ENCODE results near the gene IRAK1.

The IRAK1 gene

DNA sequence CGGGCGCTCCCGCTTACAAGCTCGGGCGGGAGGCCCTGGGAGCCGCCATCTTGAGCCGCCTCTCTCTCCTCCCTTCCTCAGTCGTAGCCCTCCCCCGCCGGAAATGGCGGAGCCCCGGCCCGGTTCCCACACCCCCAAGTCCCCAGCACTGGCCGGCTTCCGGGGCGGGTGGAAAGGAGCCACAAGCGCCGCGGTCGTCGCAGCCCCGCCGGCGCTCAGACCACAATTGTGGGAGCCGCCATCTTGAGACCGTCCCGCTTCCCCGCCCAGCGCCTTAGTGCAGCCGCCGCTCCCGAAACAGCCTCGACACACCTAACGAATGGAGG lies 48.6 kb downstream of the IRAK1 start:
- DNase-seq (ENCODE audit: low read depth), result no peak

DNA sequence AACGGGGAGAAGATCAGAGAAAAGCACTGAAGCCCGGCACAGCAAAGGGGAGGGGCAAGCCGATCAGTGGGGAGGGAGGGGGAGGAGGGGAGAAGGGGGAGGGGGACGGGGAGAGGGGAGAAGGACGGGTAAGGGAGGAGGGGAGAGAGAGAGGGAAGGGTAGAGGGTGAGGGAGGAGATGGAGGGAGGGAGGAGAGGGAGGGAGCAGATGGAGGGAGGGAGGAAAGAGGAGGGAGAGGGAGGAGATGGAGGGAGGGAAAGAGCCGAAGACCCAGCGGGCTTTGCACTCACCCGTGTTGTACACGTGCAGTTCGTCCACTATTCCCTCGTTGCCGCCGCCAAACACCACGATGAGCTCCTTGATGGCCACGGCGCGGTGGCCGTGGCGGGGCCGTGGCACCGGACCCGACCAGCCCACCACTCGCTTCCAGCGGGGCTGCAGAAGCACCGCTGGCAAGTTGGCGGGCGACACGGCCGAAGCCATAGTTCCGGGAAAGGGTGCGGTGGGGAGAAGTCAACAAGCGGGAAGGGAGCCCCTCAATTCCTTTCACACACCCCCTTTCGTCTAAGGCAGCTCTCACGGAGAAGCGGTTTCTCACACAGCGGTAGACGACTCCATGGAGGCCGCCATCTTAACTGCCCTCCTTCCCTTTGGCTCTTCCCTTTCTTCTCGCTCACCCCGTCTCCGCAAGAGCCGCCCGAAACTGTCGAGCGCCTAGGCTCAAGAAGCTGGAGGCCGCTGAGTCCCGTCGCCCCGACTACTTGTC lies 49.2 kb downstream of the IRAK1 start:
- no peak for DNase-seq (ENCODE audit: low read depth)

DNA sequence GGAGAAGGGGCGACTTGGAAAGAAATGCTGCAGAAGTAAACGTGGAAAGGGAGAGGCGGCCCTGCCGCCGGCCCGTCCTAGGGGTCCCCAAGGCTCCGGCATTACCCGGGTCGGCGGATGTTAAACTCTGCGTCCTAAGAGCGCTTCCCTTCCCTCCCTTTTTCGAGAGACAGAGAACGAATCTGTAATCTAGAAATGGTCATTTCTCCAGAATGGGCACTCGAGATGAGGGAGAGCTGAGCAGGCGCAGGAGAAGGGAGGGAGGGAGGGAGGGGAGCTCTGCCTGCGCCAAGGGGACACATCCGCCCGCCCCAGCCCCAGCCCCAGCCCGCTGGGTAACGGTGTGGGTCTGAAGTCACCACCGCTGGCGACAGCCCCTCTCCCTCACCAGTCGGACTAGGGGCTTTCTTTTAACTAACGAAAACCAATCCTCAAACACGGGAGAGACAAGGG lies 49.8 kb downstream of the IRAK1 start:
- DNase-seq (ENCODE audit: low read depth), result no peak

DNA sequence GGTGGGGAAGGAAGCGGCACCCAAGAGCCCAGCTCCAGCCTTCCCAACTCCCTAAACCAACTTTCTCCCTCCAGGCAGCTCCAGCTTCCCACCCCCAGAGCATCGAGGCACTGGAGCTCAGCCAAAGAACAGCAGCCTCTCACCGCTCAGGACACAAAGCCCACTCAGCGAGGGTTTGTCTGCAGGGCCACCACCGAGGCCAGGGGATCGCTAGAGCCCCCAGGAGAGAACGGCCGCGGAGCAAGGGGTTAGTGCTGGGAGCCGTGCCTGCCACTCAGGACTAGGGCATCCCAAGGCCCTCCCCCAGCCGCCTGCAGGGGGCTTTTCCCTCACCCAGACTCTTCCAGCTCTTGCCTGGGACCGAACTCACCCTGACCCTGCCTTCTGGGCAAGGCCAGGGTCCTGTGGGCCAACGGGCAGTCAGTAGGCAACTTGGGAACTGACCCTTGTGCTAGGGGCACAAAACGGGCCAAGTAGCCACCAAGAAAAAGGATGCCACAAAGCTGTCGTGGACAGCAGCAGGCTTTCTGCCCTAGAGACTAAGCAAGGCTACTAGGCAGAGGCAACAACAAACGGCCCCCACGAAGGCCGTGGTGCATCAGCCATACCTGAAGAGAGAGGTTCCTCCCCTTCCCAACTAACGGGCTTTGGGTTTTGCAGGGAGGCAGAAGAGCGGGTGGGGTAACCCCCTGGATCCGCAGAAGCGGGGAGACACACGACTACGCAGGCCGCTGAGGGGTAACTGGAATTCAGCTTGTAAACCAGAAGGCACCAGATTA lies 50.4 kb downstream of the IRAK1 start:
- DNase-seq (ENCODE audit: low read depth), result no peak

DNA sequence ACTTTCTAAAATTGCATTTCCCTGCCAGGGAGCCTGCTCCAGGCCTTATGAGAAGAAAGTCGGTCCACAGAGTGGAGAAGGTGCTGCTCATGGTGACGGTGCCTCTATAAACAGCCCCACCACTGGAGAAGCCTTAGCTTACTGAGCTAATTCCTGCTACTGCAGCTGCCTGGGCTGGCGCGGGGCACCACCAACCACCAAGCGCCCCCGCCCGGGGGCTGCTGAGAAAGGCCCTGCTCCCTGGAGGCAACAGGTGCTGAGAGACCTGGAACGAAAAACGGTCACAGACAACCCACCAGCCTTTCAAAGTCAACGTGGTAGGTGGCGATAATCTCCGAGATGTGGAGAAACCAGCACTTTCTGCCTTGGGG lies 51.0 kb downstream of the IRAK1 start:
- no peak for DNase-seq (ENCODE audit: low read depth)

DNA sequence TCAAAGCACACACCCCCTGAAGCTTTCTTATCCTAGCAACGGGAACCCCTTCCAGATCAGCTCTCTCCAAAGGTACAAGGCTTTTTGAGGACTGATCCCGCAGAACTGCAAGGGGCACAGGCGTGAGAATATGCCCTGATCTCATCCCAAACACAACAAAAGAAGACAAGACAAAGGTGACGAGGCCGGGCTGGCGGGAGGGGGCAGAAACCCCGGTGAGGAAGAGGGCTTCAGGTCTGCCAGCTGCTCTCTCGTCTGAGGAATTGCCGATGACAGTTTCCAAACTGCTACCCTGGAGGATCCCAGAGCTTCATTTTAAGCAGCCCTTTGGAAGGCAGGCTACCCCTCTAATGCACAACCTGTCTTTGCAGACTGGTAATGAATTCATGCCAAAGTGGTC lies 51.4 kb downstream of the IRAK1 start:
- no peak for DNase-seq (ENCODE audit: low read depth)

DNA sequence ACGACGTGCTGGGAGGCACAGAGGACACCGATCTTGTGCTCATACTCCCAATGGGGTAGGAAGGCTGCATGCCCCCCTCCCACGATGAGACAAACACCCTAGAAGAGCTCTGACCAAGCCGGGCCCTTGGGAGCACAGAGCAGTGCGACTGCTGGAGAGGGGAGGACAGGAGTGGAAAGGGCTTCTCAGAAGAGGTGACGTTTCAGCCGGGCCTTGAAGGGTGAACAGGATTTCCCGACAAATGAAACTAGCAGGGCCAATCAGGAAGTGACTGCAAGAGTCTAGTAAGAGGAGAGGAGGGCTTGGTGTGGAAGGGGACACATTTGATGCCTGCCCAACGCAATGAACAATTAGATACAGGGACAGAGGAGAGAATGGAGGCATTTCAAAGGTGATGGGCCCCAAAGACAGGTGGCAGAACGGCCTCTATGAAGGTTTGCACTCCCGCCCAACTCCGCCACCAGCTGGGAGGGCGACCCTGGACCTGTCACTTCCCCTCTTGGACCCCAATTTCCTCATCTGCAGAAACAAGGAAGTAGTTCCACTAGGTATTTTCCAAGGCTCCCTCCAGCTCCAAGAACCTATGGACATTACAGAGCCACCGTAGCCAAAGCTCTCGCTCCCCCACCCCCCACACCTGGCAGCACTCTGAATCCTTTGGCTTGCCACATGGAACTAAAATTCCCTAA lies 52.0 kb downstream of the IRAK1 start:
- no peak for DNase-seq (ENCODE audit: low read depth)

DNA sequence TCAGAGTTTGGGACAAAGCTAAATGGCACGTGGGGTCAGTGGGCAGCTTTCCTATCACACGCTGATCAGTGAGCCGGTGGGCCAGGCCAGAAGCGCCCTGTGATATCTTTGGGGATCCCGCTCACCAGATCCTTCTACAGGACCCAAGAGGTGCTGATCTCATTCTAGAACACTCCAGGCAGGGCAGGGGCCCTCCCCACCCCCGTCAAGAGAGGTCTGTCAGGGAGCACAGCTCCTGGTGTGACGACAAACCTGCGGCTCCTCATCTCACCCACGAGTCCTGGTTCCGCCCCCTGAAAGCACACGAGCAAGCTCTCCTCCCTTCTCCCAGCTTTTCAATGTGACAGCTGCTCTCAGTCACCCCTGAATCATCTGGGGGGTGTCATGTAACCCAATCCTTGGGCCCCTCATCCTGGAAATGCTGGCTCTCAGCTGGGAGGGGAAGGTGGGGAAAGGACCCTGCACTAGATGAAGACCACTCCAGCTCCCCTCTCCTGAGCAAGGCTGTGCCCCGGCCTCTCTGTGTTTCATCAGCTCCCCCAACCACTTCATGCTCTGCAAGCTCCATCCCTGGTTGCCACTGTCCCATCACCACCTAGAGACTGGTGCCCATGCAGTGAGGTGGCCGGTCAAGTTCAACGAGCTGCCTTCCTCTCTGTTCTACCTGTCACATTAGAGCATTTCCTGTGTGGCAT lies 52.7 kb downstream of the IRAK1 start:
- DNase-seq (ENCODE audit: low read depth), result no peak

DNA sequence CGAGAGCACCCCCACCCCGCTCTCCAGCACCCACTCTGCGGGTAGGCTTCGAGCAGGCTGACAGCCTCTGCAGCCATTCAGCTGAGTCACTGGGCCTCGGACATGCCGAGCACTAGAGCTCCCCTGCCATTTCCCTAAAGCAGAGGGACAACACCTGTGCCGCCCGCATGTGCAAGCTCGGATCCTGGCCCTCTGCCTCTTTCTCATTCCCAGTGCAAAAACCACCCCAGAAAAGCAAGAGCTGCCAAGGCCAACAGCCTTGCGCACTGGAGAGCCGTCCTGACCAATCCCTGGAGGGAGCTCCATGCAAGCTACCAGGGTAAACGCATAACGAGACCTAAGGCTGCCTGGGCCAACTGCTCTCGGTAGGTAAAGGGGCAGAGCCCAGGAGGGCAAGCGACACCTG lies 53.4 kb downstream of the IRAK1 start:
- DNase-seq (ENCODE audit: low read depth), result no peak

DNA sequence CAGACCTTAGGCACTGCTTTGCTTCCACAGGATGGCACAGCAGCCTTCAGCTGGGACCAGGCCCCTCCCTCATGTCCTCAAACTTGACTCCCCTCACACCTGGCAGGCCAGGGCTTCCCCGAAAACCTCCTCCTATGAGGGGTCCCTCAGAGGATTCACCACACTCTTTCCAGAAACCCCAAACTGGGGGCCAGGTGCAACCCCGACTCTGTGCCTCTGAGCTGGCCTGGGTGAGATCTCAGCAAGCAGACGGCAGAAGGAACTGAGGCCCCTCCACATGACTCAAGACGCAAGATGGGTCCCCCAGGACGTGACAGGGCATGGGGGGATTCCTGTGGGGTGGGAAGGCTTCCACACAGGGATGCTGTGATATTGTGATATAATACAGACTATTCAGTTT lies 54.3 kb downstream of the IRAK1 start:
- DNase-seq (ENCODE audit: low read depth), result no peak

DNA sequence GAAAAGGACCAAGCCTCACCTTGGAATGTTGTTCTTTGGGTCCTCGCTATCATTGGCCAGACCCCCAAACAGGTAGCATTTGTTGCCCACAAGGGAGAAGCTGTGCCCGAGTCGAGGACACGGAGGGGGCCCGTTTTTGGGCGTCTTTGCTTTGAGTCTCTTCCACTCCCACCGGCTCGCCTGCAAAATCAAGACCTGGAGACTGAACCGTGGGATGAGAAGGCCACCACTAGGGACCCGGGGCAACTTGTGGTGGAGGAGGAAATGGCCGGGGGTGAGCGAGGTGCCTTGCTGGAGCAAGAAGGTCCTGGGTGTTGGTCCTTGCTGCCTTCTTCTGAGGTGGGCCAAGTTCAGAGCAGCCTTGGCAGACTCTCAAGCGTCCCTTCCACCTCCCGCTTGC lies 55.6 kb downstream of the IRAK1 start:
- DNase-seq (ENCODE audit: low read depth), result no peak

DNA sequence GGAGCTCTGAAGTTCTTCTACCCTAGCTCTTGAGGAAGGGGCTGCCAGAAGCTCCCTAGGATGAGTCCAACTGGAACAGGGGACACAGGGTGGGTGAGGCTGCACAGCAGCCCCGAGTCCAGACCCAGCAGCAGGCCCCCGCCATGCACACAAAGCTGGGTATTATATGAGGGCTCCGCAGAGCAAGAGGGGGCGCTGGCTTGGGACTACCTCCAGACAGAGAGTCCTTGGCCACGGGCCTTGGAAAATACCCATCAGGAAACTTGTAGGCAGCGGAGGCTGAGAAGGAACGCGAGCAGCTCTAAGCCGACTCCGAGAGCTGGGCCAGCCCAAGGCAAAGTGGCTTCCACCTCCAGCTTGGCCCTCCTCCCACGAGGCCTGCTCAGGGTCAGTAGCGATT lies 56.2 kb downstream of the IRAK1 start:
- DNase-seq (ENCODE audit: low read depth), result no peak

DNA sequence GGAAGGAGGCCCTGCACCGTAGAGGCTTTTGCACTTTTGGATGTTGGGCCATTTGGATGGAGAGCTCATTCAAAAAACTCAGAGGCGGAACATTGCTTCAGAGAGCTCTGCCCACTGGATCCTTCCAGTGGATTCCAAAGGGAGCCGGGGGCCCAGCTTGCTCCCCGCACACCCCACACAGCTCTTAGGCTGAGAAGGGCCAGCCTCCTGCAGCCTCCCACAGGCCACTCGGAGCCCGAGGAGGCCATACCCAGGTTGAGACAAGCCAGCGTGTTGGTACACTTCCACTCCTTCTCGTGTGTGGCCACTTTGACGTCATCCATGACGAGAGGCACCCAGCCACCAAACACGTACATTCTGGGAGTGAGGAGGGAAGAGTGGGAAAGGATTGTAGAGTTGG lies 58.4 kb downstream of the IRAK1 start:
- no peak for DNase-seq (ENCODE audit: low read depth)

DNA sequence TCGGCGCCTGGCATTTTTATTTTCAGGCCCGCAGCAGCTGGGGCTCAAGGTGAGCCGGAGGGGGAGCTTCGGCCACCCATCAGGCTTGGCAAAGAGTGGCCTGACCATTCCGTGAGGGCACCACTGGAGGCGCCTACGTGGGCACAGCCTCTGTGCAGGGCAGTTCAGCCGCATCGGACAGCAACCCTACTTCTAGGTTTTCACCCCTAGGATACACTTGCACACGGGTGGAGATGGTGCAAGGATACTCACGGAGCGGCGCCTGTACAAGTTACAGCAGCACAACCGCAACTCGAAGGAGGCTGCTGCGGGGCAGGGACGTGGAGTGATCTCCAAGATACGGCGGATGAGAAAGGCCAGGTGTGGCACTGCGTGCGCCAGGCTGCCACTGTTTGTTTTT lies 58.9 kb downstream of the IRAK1 start:
- no peak for DNase-seq (ENCODE audit: low read depth)
